Measurements from ENCODE around the gene CBX8. TPM values are rescaled to one million over a fixed set of nuclear protein-coding genes. Genes with fewer than 3 reads are reported as not detected.

The CBX8 gene
- total and polyA plus RNA-seq, 2 of the 13 experiments (the other 11 are each of a cell fraction or from before 2014, with no cell fraction given): 0.34 to 12.6 TPM

DNA sequence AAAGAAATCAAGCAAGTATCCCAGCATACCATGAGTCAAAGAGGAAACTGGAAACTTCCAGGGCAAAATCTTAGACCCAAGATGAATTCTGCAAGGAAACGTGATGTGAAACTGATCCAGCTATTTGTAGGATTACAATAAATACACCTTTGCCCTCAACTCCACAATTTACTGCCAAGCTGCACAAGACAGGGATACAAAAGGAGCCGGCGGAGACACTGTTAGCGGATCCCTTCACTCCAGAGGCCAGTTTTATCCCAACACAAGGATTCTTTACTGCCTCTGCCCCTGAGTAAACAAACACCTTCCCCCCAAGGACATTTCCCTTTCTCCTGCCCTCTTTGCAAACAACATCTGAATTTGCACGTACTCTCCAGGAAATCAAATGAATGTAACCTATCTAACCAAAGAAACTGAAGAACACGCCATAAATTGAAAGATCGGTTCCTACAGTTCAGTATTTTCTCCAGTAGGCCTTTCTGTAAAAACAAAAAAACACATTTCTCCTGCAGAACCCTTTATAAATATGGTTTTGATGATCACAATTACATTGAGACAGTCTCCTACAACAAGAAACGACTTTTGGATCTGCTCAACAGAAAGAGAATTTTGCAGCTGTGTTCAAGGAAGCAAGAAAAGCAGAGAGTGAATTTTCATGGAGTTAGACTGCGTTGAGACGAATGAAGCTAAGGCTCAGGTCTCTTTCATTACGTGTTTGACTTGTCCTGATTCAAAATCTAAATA, 20.3 kb downstream of the CBX8 start (continued):
- TF ChIP-seq, protein P1, sequence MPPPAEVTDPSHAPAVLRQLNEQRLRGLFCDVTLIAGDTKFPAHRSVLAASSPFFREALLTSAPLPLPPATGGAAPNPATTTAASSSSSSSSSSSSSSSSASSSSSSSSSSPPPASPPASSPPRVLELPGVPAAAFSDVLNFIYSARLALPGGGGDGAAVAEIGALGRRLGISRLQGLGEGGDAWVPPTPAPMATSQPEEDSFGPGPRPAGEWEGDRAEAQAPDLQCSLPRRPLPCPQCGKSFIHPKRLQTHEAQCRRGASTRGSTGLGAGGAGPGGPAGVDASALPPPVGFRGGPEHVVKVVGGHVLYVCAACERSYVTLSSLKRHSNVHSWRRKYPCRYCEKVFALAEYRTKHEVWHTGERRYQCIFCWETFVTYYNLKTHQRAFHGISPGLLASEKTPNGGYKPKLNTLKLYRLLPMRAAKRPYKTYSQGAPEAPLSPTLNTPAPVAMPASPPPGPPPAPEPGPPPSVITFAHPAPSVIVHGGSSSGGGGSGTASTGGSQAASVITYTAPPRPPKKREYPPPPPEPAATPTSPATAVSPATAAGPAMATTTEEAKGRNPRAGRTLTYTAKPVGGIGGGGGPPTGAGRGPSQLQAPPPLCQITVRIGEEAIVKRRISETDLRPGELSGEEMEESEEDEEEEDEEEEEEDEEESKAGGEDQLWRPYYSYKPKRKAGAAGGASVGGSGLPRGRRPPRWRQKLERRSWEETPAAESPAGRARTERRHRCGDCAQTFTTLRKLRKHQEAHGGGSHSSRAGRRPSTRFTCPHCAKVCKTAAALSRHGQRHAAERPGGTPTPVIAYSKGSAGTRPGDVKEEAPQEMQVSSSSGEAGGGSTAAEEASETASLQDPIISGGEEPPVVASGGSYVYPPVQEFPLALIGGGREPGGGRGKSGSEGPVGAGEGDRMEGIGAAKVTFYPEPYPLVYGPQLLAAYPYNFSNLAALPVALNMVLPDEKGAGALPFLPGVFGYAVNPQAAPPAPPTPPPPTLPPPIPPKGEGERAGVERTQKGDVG (CRISPR knock-in tag; IDR thresholded peaks at IDR 0.05; ENCODE audit: borderline replicate concordance): no peak
- TF ChIP-seq HNRNPUL1 (IDR thresholded peaks at IDR 0.05; ENCODE audit: low read depth, low read length) (no peak), NCOA2 (CRISPR knock-in tag; IDR thresholded peaks at IDR 0.05) (peak; percentile 43; the same call in 1 of the 2 replicates), XRCC5 (optimal IDR thresholded peaks at IDR 0.05; ENCODE audit: low read length) (no peak), MAF1 (CRISPR knock-in tag; IDR thresholded peaks at IDR 0.05; ENCODE audit: borderline replicate concordance) (no peak), YEATS2 (CRISPR knock-in tag; IDR thresholded peaks at IDR 0.05; ENCODE audit: borderline replicate concordance) (0 out of 2 replicates have a peak, but pooled peaks have one; percentile 10), TP53 (CRISPR knock-in tag; conservative IDR thresholded peaks at IDR 0.05) (no peak), PAXIP1 (CRISPR knock-in tag; conservative IDR thresholded peaks at IDR 0.05) (peak; percentile 89), SETDB1 (CRISPR knock-in tag; IDR thresholded peaks at IDR 0.05; ENCODE audit: borderline replicate concordance) (no peak), CEBPZ (IDR thresholded peaks at IDR 0.05; ENCODE audit: low read length) (no peak), SMAD3 (CRISPR knock-in tag; IDR thresholded peaks at IDR 0.05) (0 out of 2 replicates have a peak, but pooled peaks have one; percentile 39), ZNF580 (CRISPR knock-in tag; IDR thresholded peaks at IDR 0.05; ENCODE audit: borderline replicate concordance, low read depth) (peak; percentile 29; the same call in 1 of the 2 replicates), ZNF773 (CRISPR knock-in tag; IDR thresholded peaks at IDR 0.05; ENCODE audit: borderline replicate concordance) (no peak)
- TF ChIP-seq, protein P2, sequence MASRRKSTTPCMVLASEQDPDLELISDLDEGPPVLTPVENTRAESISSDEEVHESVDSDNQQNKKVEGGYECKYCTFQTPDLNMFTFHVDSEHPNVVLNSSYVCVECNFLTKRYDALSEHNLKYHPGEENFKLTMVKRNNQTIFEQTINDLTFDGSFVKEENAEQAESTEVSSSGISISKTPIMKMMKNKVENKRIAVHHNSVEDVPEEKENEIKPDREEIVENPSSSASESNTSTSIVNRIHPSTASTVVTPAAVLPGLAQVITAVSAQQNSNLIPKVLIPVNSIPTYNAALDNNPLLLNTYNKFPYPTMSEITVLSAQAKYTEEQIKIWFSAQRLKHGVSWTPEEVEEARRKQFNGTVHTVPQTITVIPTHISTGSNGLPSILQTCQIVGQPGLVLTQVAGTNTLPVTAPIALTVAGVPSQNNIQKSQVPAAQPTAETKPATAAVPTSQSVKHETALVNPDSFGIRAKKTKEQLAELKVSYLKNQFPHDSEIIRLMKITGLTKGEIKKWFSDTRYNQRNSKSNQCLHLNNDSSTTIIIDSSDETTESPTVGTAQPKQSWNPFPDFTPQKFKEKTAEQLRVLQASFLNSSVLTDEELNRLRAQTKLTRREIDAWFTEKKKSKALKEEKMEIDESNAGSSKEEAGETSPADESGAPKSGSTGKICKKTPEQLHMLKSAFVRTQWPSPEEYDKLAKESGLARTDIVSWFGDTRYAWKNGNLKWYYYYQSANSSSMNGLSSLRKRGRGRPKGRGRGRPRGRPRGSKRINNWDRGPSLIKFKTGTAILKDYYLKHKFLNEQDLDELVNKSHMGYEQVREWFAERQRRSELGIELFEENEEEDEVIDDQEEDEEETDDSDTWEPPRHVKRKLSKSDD (CRISPR knock-in tag; IDR thresholded peaks at IDR 0.05; ENCODE audit: low read depth): peak; percentile 16; the same call in 1 of the 2 replicates

All from HepG2 (cell line).